GM12864 (cell line): Measurements from ENCODE around the gene MFSD12.

Experiments
- DNase-seq: peaks from one replicate; pipeline ENCODE4 v3.0.0-alpha.2; 2011; ENCODE audit warnings: low read depth
- H3K4me3 ChIP-seq: 2 replicates; pipeline ENCODE4 v1.5.1; 2011; ENCODE audit warnings: mild to moderate bottlenecking, low read depth, low read length, control low read depth
- CTCF ChIP-seq: IDR thresholded peaks from 2 replicates; pipeline ENCODE4 v1.5.1; 2011; ENCODE audit warnings: low read depth, mild to moderate bottlenecking, moderate library complexity, low read length, control low read depth, inconsistent platforms; ENCODE audit errors: missing control alignments

MFSD12 gene

GRCh38 chr19:3557461-3558248, at the start of gene MFSD12:
Gene MFSD12 (minus strand): TSS chr19:3557586. CDS start chr19:3557403, 183 bp downstream.
- peak within 1 kb of the TSS; percentile 97 for H3K4me3 ChIP-seq
- DNase-seq, result peak; percentile 69
- TF ChIP-seq CTCF, result no peak

- no peak within 1 kb of the TSS for H3K4me3 ChIP-seq
- no peak for TF ChIP-seq CTCF
- DNase-seq, result no peak
These were observed 49.4 kb upstream of the MFSD12 start, which contains the start of gene TBXA2R for GRCh38 chr19:3606690-3607289. Gene TBXA2R (minus strand): TSS chr19:3606875. CDS start chr19:3600634, 6,241 bp downstream.

GRCh38 chr19:3606174-3606689, 48.8 kb upstream of the MFSD12 start:
- TF ChIP-seq CTCF, result no peak
- no peak for DNase-seq

GRCh38 chr19:3605770-3606169, 48.4 kb upstream of the MFSD12 start:
- no peak overlapping the region for H3K4me3 ChIP-seq
- no peak for DNase-seq

More at GRCh38 chr19:3606174-3606689, 48.8 kb upstream of the MFSD12 start:
- no peak overlapping the region for H3K4me3 ChIP-seq

GRCh38 chr19:3605361-3605760, 48.0 kb upstream of the MFSD12 start:
- no peak overlapping the region for H3K4me3 ChIP-seq
- DNase-seq, result no peak
- TF ChIP-seq CTCF, result no peak

More at GRCh38 chr19:3605770-3606169, 48.4 kb upstream of the MFSD12 start:
- no peak for TF ChIP-seq CTCF

- no peak for TF ChIP-seq CTCF
- no peak for DNase-seq
- no peak overlapping the region for H3K4me3 ChIP-seq
These were observed 47.6 kb upstream of the MFSD12 start for GRCh38 chr19:3604987-3605343.
